SU-DHL-6 (cell line): ENCODE data around the gene ZNF195.
"Not testable (repeated sequence)": the region's sequence is repeated elsewhere in the genome, so short reads cannot be mapped to it uniquely, and the experiment has no call there.

ENCODE experiments used
- CTCF ChIP-seq: fragments of 200-600 bp; sonication (generic); IDR thresholded peaks from one replicate; pipeline ENCODE4 v1.5.1; 2017; ENCODE audit warnings: antibody characterized with exemption, mild to moderate bottlenecking, low read length, moderate library complexity; ENCODE audit not compliant: insufficient read depth, poor library complexity, severe bottlenecking
- EZH2phosphoT487 ChIP-seq: fragments of 200-600 bp; sonication (generic), shearing (Covaris generic); conservative IDR thresholded peaks from 2 replicates; pipeline ENCODE4 v1.6.1; 2018; ENCODE audit warnings: mild to moderate bottlenecking, antibody characterized with exemption, low read length, moderate library complexity, mixed read lengths

DNA sequence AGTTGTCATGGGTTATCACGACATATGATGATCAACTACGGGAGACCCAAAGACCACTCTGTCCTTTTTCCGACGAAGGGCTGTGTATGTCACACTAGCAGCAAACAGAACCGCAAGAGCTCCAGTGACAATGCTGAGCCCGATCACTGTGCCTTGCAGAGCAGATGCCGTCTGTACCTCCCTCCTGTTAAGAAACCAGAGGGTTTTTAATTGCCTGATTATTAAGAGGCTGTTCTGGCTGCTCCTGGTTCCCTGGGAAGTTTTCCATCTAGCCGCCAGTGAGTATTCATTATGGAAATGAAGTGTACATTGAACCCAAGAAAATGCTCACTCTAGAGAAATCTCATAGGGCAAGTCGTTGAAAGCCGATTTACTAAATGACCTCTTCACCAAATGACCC, 49.1 kb upstream of the ZNF195 start:
- not testable (repeated sequence) for TF ChIP-seq CTCF, EZH2phosphoT487
